ENCODE data around the gene BSN. TPM values are rescaled to one million over a fixed set of nuclear protein-coding genes. Genes with fewer than 3 reads are reported as not detected.

Gene BSN
- total RNA-seq, 1 donor from 2014 or later = 46.9 TPM

DNA sequence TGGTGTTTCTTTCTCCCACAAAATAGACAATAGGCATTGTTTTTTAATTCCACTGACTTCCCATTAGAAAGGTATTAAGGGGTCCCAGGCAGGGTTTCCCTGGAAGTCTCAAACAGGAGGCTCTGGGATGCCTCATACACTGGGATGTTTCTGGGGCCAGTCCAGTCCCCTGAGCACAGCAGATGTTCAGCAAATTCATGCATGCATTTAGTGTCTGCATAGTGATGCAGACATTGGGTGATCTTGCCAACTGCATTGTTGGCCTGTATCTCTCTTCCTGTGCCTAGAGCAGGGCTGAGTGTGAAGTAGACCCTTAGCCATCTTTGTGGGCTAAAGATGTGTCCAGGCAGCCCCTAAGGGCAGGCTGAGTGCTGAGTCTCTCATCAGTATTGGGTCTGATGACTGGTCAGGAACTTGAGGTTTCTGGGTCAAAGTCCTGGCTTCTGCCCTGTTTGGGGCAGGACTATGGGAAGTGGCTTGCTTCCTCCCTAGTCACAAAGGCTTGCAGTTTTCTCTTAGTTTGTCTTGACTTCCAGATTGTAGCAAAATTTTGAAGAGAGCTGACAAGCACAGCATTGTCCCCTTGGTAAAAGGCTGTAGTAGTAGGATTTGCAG, 56.5 kb downstream of the BSN start:
- Mint-ChIP-seq H3K36me3 (ENCODE audit: unreplicated experiment) (peaks cover 11% of the 10 kb centered on the region), H3K9me3 (ENCODE audit: unreplicated experiment) (peaks cover 9% of the 10 kb centered on the region), H3K27ac (ENCODE audit: unreplicated experiment) (no peak overlapping the region), H3K27me3 (ENCODE audit: unreplicated experiment) (no peaks in the 10 kb centered on the region), H3K4me1 (ENCODE audit: low read depth, unreplicated experiment) (peaks cover 25% of the 10 kb centered on the region), H3K4me3 (ENCODE audit: unreplicated experiment) (no peak overlapping the region)
- DNase-seq = no peak
- TF ChIP-seq CTCF (IDR thresholded peaks at IDR 0.05; ENCODE audit: partially characterized antibody, unreplicated experiment) = no peak

DNA sequence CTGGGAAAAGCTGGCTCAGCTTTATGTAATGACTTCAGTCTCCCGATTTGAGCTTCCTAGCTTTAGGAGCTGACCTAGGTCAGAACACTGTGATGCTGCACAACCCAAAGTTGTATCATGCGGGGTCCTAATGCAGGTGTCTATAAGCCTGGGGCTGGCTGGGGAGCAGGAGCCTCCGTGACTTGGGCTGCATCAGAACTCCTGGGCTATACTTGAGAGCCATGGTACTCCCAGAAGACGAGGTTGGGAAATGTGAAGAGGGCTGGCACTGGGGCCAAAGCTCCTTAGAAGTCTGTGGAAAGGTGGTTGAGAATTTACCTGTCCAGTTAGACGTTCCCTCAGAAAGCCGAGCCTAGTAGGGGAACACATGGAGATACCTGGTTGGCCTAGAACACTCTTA, 57.0 kb downstream of the BSN start:
- Mint-ChIP-seq H3K4me1 (ENCODE audit: low read depth, unreplicated experiment) (peaks cover 25% of the 10 kb centered on the region), H3K27ac (ENCODE audit: unreplicated experiment) (no peak overlapping the region), H3K9me3 (ENCODE audit: unreplicated experiment) (peaks cover 9% of the 10 kb centered on the region), H3K36me3 (ENCODE audit: unreplicated experiment) (peaks cover 11% of the 10 kb centered on the region), H3K27me3 (ENCODE audit: unreplicated experiment) (no peaks in the 10 kb centered on the region), H3K4me3 (ENCODE audit: unreplicated experiment) (no peak overlapping the region)
- DNase-seq = no peak
- no peak for TF ChIP-seq CTCF (IDR thresholded peaks at IDR 0.05; ENCODE audit: partially characterized antibody, unreplicated experiment)

GRCh38 chr3:49611719-49612118, 57.4 kb downstream of the BSN start:
- no peak for TF ChIP-seq CTCF (IDR thresholded peaks at IDR 0.05; ENCODE audit: partially characterized antibody, unreplicated experiment)
- peaks cover 9% of the 10 kb centered on the region for H3K9me3 Mint-ChIP-seq (ENCODE audit: unreplicated experiment)
- peaks cover 25% of the 10 kb centered on the region for H3K4me1 Mint-ChIP-seq (ENCODE audit: low read depth, unreplicated experiment)
- DNase-seq = no peak
- H3K4me3 Mint-ChIP-seq (ENCODE audit: unreplicated experiment) = no peak overlapping the region
- no peak overlapping the region for H3K27ac Mint-ChIP-seq (ENCODE audit: unreplicated experiment)
- peaks cover 11% of the 10 kb centered on the region for H3K36me3 Mint-ChIP-seq (ENCODE audit: unreplicated experiment)
- no peaks in the 10 kb centered on the region for H3K27me3 Mint-ChIP-seq (ENCODE audit: unreplicated experiment)

GRCh38 chr3:49614936-49615335, 60.7 kb downstream of the BSN start:
- Mint-ChIP-seq H3K27me3 (ENCODE audit: unreplicated experiment) (no peaks in the 10 kb centered on the region), H3K27ac (ENCODE audit: unreplicated experiment) (no peak overlapping the region), H3K4me1 (ENCODE audit: low read depth, unreplicated experiment) (peaks cover 14% of the 10 kb centered on the region), H3K9me3 (ENCODE audit: unreplicated experiment) (peaks cover 5% of the 10 kb centered on the region), H3K4me3 (ENCODE audit: unreplicated experiment) (no peak overlapping the region), H3K36me3 (ENCODE audit: unreplicated experiment) (peaks cover 11% of the 10 kb centered on the region)
- no peak for TF ChIP-seq CTCF (IDR thresholded peaks at IDR 0.05; ENCODE audit: partially characterized antibody, unreplicated experiment)
- DNase-seq = no peak

DNA sequence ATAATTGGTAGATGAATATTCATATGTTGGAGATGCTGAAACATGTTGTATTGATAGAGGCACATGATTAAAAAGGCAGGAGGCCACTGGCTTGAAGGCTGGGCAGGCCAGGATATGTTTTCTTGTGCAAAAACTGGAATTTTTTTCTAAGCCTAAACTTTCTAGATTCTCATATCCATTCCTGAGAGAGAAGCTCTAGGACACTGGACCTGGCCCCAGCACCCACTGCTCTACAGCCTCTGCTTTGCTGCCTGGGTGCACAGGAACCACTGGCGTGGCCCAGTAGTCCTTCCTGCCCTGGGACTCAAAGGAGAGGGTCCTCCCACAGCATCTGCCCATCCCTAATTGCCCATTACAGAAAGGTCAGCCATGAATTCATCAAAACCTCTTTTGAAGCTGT, 61.8 kb downstream of the BSN start:
- peaks cover 7% of the 10 kb centered on the region for H3K4me1 Mint-ChIP-seq (ENCODE audit: low read depth, unreplicated experiment)
- H3K27ac Mint-ChIP-seq (ENCODE audit: unreplicated experiment) = no peak overlapping the region
- peaks cover 11% of the 10 kb centered on the region for H3K36me3 Mint-ChIP-seq (ENCODE audit: unreplicated experiment)
- no peak for TF ChIP-seq CTCF (IDR thresholded peaks at IDR 0.05; ENCODE audit: partially characterized antibody, unreplicated experiment)
- H3K27me3 Mint-ChIP-seq (ENCODE audit: unreplicated experiment) = no peaks in the 10 kb centered on the region
- DNase-seq = no peak
- no peak overlapping the region for H3K4me3 Mint-ChIP-seq (ENCODE audit: unreplicated experiment)
- H3K9me3 Mint-ChIP-seq (ENCODE audit: unreplicated experiment) = peaks cover 5% of the 10 kb centered on the region

All from glutamatergic neuron (in vitro differentiated cells).